ENCODE results near the gene SLC39A11.

SLC39A11 gene

DNA sequence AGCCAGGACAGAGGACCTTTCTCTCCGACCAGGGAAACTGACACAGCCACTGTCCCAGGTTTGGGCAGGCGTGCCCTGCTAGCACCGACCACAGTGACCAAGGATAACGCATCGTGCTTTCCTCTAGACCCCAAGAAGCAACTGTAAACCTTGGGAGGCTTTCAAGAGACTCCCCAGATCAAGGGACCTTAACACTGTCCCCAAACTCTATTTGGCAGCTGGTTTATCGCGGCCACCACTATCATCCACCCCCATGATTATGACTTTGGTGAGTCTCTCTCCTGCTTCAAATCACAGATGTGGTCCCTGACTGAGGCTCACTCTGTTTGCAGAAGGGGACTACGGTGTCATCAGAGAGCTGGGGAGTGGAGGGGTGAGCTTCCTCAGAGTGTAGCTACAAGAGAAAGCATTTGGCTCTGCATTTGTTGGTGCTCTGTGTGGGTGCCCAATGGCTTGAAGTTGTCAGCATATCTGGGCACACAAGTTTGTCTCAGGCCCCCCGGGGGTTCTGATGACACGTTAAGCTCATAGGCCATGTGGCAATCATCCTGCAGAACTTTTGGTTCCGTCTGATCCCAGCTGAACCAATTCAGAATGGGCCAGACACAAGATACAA is 408.0 kb downstream of the SLC39A11 start:
- DNase-seq (ENCODE audit: low spot score): no peak

DNA sequence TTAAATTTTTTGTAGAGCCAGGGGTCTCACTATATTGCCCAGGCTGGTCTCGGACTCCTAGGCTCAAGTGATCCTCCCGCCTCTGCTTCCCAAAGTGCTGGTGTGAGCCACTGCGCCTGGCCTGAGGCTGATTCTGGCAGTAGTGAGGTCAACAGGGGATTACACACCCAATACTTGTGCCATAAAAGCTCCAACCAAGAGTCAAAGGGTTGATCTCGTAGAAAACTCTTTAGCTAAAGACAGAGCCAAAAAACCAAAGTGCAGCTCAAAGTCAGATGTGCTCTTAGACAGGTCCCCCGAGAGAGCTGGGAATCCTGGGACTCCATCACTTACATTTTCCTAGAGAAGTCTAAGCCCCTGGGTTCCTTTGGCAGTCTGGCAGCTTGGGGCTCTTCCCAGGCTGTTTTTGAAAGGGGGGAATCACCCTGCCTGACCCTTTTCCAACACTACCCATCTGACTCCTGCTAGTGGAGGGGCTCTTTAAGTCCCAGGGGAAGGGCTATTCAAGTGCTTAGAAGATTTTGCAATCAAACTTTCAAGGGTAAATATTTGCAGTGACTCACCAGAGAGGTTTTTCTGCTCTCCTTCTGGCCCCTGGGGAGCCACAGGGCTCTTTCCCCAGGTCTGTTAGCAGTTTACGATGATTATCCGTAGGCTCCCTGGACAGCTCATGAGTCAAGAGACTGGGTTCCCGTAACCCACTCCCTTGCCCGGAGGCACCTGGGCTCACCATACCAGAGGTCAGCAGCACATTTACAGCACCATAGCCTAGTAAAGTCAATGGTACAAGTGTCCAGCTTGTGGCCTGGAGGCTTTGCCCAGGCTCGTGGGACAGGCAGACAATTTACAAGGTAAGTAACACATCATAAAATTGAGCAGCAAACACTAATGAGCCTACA is 408.7 kb downstream of the SLC39A11 start:
- no peak for DNase-seq (ENCODE audit: low spot score)

DNA sequence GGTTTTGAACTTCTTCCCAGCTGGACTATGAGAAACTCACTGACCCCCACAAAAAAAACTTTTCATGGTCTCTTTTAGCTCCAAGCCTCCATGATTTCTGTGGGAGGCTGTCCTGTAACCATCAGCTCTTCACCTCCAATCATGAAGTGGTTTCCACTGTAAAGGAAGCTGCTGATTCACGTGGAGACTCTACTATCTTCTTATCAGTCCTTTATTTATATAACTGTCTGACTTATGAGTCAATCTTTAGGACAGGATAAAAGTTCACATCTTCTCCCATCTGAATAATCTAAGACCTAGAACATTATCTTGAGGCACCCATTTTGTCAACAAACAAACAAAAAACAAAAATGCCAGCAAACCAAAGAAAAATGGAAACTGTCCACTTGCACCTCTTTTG is 409.9 kb downstream of the SLC39A11 start:
- DNase-seq (ENCODE audit: low spot score): no peak

DNA sequence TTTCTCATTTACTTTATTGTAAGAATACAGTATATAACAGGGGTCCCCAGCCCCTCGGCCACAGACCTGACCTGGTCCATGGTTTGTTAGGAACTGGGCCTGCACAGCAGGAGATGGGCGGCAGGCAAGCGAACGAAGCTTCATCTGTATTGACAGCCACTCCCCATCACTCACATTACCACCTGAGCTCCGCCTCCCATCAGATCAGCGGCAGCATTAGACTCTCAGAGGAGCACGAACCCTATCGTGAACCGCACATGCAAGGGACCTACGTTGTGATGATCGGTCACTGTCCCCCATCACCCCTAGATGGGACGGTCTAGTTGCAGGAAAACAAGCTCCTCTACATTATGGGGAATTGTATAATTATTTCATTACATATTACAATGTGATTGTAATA is 410.6 kb downstream of the SLC39A11 start:
- DNase-seq (ENCODE audit: low spot score): no peak

DNA sequence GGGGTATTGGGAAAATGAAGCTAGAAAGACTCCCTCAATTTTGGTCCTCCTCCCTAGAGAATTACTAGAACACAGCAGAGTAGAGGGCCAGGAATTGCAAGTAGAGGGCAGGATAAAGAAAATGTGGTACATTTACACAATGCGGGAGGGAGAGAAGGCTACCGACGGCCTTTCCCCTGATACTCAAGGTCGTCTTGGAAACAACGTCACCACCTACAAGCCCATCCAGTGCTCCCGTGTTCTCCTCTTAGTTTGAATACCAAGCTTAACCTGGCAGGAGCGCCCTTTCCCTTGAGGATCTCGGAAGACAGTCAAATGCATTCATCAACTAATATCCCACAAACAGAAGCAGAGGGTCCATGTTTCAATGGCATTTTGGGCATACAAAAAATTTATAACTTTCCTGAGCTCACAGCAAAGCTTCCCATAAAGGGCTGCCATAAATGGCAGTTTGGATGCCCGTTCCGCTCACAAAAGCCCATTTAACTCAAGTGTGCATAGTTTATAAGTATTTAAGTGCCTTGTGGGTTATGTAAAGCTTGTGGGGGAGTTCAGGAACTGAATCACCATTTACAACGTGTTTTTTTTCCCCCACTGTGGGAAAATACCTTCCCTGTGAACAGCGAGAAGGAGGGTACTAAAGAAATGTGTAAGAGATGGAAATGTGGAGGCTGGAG is 414.6 kb downstream of the SLC39A11 start:
- no peak for DNase-seq (ENCODE audit: low spot score)

DNA sequence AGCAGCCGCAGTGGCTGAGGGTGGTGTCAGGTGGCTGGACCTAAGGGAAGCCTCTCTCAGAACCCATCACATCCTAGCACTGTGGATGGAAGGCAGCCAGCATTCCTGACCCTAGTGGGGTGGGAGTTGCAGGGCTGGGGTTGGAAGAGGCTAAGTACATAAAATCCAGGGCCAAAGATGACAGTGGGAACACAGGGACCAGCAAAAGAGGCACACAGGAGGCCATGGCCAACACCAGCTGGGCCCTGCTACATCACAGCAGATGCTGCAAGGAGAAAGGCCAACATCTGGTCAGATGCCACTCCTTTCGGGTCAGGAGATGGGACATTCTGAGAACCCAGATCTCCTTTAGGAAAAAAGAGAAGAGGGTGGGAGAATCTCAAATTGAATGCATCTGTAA is 415.4 kb downstream of the SLC39A11 start:
- DNase-seq (ENCODE audit: low spot score): no peak

DNA sequence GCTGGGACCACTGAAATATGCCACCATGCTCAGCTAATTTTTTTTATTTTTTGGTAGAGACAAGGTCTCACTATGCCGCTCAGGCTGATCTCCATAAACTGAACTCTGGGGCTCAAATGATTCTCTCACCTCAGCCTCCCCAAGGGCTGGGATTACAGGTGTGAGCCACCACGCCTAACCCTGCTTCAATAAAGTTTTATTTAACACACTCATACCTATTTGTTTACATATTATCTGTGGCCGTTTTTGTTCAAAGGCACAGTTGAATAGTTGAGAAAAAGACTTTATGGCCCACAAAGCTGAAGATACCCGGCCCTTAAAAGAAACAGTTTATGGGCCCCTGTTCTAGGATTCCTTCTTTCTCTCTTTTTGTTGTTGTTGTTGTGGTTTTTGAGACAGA is 419.8 kb downstream of the SLC39A11 start:
- no peak for DNase-seq (ENCODE audit: low spot score)

DNA sequence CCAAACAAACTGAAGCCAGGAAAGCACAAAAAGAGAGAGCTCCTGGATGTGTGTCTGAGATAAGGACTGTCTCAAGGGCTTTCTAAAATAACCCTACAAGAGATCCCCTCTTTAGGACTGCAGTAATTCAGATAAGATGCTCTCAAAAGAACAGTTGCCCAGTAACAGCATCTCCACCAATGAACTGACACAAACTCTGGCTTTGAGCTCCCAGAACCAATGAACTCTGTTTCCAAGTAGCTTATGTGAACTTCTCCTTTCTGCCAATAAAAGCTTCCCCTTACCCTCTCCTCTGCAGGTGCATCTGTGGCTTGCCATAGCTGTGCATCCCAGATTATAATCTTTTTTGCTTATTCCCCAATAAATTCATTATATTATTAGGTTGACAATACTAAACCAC is 421.5 kb downstream of the SLC39A11 start:
- no peak for DNase-seq (ENCODE audit: low spot score)

DNA sequence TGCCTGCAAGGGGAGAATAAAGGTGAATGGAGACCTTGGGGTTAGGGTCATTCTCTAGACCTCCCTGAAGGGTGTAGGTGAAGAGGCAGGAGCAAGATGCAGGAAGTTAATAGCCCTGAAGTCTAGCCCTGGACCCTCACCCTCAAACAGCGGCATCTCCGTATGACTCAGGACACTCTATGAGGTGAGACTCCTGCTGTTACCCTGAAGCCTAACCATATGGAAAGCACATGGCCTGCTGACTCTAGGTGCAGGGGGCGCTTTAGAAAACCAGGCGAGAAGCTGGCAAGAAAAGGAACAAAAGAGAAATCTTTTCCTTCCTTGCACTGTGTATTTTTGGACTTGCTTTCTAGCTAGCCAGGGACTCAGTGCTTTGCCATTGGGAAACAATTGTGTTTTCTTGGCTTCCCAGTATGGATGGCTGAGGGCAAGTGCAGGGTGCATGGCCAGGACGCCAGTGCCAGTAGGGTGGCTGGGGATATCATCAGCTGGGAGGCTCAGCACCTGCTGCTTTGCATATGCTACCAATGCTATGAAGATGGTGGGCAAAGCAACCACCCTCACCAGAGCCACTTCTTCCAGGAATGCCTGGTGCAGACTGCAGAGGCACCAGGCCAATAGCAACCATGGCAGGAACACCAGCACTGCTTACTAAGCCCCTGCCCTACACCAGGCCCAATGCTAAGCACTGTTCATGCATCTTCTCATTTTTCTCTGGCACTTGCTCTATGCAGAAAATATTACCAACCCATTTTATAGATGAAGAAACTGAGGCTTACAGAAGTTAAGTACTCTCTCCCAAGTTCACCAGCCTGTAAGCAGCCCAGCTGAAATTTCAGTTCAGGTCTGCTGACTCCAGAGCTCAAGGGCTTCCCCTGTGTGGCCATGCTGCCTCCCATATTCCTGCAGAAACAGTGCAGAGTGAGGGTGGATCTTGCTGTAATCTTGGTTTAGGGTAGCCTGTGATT is 425.1 kb downstream of the SLC39A11 start:
- no peak for DNase-seq (ENCODE audit: low spot score)

DNA sequence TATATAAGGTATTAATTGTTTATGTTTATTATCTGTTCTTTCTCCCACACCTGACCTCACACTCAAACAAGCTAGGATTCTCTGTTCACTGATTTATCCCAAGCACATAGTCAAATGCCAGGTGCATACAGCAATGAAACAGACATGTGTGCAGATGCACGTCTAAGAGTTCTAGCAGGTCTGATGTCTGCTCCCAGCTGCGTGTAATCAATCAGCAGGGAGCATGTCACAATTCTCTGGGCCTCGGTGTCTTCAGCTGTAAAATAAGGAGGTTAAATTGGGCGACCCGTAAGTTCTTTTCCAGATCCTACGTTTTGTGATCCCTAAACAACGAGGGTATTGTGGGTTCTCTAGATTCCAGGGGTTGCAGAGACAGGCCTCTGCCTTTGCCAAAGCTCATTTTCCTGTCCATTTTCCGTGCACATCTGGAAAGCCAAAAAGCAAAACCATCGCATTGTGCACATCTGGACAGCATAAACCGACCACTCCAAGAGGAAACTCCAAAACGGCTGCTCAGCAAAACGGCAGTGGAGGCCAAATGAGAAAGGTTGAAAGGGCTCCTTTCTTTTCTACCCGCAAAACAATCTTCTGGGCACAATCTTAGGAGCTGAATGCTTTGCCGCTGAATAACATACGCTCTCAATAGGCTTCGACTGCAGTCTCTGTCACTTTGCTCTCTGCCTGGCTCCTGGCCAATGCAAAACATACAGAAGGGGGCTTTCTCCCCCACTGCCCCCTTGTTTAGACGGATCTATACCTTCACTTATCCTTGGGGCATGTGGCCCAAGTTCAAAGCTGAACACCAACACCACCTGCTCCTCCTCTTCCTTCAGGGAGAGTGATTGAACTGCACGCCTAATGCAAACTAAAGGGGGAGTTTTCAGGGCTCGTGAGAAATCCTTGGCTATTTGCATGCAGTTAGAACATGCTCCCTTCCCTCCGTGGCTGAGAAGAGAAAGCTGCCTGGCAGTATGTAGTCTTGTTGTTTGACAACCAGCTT is 426.3 kb downstream of the SLC39A11 start:
- no peak for DNase-seq (ENCODE audit: low spot score)

DNA sequence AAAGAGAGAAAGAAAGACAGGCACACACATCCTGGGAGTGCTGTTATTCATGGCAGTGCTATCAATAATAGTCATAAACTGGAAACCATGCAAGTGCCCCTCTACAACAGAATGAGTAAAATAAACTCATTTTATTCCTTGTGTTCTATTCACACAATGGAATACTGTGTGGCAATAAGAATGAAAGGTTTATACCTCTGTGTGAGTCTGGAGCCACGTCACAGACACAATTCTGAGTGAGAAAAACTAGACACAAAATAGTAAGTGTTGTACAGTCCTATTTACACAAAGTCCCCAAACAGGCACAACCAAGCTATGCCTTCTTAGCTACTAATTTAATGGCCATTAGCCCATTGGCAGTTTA is 429.7 kb downstream of the SLC39A11 start:
- DNase-seq (ENCODE audit: low spot score): no peak

DNA sequence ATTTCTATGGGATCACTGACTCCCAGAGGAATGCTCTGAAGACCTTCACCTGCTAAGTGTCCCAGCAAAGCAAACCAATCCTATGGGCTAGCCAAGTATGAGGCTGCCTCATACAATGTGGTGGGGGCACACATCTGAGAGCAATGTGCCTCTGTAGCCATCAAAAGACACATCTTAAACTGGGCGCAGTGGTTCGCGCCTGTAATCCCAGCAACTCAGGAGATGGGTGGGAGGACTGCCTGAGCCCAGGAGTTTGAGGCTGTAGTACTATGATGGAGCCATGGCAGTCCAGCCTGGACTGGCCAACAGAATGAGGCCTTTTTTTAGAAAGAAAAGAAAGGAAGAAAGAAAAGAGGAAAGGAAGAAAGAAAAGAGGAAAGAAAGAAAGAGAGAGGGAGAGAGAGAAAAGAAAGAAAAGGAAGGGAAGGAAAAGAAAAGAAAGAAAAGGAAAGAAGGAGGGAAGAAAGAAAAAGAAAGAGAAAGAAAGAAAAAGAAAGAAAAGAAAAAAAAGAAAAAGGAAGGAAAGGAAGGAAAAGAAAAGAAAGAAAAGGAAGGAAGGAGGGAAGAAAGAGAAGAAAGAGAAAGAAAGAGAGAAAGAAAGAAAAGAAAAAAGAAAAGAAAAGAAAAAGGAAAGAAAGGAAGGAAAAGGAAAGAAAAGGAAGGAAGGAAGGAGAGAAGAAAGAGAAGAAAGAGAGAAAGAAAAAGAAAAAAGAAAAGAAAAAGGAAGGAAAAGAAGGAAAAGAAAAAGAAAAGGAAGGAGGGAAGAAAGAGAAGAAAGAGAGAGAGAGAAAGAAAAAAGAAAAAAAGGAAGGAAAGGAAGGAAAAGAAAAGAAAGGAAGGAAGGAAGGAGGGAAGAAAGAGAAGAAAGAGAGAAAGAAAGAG is 430.3 kb downstream of the SLC39A11 start:
- DNase-seq (ENCODE audit: low spot score): no peak

DNA sequence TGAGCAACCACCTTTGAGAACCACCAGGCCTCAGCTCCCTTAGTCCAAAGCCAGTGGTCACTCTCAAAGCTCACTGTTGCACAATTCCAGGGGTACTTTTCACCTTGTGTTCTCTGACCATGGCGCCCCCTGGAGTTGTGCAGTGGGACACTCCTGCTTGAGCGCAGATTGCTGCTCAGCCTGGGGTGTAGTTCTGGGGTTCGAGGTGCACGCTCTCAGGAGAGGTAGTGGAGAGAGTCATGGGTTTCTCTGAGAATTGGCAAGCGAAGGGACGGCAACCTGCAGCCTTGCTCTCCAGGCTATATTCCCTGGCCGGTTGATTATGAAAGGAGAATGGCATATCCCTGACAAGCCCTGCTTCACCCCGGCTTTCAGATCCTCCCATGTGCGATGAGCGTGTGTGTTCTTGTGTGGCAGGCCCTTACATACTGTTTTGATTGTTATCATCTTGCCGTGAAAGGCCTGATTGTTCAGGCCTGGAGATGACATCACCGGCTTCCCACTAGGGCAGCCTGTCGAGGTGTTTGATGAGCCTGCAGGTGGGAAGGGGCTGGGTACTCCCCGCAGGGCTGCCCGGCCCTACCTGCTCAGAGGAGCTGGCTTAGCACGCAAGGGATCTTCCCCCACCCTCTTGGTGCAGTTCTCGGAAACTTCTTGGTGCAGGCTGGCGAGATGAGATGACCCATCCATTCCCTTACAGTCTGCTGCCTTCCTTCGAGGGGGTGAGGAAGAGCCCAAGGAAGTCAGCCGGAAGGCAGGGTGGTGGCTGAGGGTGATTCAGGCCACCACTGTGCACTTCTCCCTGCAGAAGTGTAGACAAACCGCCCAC is 431.2 kb downstream of the SLC39A11 start:
- DNase-seq (ENCODE audit: low spot score): no peak

DNA sequence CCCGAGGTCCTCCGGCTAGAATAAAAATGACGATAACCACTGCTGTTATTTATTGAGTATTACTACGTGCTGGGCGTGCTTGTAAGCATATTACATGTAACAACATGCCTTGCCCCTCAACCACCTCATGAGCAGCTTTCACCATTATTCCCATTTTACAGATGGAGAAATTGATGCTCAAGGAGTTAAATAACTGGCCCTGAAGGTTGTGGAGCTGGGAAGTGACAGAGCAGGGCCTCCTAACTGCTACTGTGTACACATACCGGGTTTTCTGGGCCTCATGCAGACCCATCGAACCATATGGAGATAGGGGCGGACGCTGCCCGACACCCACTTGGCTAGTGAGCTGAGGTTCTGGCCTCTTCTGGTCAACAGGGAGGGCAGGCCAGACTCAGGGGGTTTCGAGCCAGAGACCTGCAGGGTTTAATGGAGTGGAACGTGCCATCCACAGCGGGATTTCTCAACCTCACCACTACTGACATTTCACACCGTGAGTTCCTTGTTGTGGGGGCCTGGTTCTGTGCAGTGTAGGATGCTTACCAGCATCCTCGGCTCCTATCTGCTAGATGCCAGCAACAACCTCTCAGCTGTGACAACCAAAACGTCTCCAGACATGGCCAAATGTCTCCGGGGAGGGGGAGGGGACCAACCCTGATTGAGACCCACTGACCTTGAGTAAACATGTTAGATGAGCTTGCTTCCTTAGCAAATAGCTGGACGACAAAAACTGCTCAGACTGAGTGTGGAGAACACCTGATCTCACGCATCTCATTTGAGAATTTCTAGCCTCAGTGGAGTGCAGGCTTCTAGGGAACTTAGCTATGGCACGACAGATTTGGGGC is 432.0 kb downstream of the SLC39A11 start:
- DNase-seq (ENCODE audit: low spot score): no peak

DNA sequence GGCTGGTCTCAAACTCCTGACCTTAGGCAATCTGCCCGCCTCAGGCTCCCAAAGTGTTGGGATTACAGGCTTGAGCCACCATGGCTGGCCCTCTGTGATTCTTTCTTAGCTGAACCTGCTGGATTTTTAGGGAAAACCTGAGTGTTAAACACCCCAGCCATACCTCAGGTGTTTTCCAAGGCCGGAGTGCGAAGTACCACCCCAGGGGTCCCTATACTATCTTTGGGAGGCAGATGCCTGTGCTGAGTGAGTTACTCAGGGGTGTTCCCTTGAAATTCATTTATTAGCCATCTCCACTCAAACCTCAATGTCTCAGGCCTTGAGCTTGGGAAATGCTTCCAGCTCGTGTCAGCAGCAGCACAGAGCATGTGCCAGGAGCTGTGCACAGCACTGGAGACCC is 432.7 kb downstream of the SLC39A11 start:
- no peak for DNase-seq (ENCODE audit: low spot score)

DNA sequence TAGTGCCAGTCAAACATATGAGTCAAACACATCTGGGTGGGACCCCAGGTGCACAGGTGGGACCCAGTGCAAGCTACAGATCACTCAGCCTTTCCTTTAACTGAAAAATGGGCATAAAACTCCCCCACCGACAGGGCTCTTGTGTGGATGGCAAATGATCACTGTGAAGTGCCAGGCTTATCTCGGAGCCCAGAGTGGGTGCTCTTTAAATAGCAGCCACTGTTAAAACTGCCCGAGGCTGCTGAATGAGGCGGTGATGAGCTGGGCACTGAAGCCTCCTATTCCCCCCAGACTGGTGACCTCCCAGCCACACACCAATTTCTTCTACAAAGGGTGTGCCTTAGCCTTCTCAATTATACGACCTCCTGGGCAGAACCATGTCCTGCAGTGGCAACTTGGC is 433.8 kb downstream of the SLC39A11 start:
- no peak for DNase-seq (ENCODE audit: low spot score)

DNA sequence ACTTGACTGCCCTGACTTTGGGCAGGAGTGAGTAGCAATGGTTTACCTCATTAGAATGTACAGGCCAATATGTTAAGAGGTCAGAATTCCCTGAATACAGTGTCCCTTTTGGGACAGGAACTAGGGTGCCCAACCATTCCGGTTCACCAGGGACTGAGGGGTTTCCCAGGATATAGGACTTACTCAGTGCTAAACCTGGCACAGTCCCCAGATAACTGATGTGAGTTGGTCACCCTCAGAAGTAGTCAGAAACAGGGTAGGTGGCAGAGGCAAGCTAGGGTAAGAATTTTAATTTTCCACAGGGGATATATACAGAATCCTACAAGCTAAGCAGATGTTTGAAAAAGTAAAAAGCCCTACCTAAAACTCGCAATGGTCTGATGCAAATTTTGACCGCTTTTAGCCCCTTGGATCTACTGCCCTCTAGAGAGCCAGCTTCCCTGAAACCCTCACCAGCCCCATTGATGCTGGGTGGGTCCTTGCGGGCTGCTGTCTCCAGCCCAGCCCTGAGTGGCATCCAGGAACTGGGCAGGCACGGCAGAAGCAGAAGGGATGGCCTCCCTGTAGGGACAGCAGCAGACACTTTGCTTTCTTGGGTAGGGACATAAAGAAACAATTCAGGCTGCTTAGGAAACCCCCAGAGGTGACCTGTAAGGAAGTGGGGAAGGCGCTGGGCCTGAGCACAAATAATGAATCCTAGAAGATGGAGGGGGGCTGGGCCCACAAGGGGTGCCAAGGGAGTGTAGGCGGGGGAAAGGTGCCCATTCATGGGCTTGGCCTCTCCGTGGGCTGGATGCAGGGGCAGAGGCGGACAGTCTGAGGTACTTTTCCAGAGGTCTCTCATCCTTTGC is 434.8 kb downstream of the SLC39A11 start:
- no peak for DNase-seq (ENCODE audit: low spot score)
